Measurements from ENCODE around the gene PRDM8.

The PRDM8 gene

GRCh38 chr4:80184053-80184824 lies 13.1 kb upstream of the PRDM8 start:
- peak in 1 of 2 experiments; percentile 71 for DNase-seq

- no peak for DNase-seq
Measured at GRCh38 chr4:80184825-80185756, 12.2 kb upstream of the PRDM8 start.

- no peak for DNase-seq
Measured at GRCh38 chr4:80185787-80186548, 11.3 kb upstream of the PRDM8 start.

- DNase-seq = no peak
Measured at GRCh38 chr4:80186676-80187075, 10.6 kb upstream of the PRDM8 start.

- DNase-seq = no peak
Measured at GRCh38 chr4:80187677-80188076, 9.6 kb upstream of the PRDM8 start.

GRCh38 chr4:80188457-80188800 lies 8.9 kb upstream of the PRDM8 start:
- no peak for DNase-seq

- DNase-seq = no peak
Measured at GRCh38 chr4:80188801-80189458, 8.4 kb upstream of the PRDM8 start.

GRCh38 chr4:80189581-80189955 lies 7.7 kb upstream of the PRDM8 start:
- DNase-seq = no peak

GRCh38 chr4:80189956-80190677 lies 7.2 kb upstream of the PRDM8 start:
- DNase-seq = no peak

GRCh38 chr4:80192252-80192866 lies 4.9 kb upstream of the PRDM8 start:
- no peak for DNase-seq

- no peak for DNase-seq
Measured at GRCh38 chr4:80192937-80193336, 4.4 kb upstream of the PRDM8 start.

GRCh38 chr4:80195441-80196140 lies 1.7 kb upstream of the PRDM8 start:
- no peak for DNase-seq

GRCh38 chr4:80196259-80196921 lies 913 bp upstream of the PRDM8 start:
- DNase-seq = no peak

- DNase-seq = peak in 1 of 2 experiments; percentile 49
Measured at GRCh38 chr4:80197601-80198440, 518 bp downstream of the PRDM8 start.

- DNase-seq = no peak
Measured at GRCh38 chr4:80198441-80198837, 1.1 kb downstream of the PRDM8 start.

GRCh38 chr4:80199004-80199560 lies 1.8 kb downstream of the PRDM8 start:
- DNase-seq = no peak

GRCh38 chr4:80199947-80200346 lies 2.6 kb downstream of the PRDM8 start:
- no peak for DNase-seq

GRCh38 chr4:80201252-80202151 lies 4.2 kb downstream of the PRDM8 start:
- DNase-seq = no peak
